ENCODE data around the gene LTBR.
A peak's percentile ranks its signal among the peaks of the same experiment; 100 is the strongest.

Gene LTBR

DNA sequence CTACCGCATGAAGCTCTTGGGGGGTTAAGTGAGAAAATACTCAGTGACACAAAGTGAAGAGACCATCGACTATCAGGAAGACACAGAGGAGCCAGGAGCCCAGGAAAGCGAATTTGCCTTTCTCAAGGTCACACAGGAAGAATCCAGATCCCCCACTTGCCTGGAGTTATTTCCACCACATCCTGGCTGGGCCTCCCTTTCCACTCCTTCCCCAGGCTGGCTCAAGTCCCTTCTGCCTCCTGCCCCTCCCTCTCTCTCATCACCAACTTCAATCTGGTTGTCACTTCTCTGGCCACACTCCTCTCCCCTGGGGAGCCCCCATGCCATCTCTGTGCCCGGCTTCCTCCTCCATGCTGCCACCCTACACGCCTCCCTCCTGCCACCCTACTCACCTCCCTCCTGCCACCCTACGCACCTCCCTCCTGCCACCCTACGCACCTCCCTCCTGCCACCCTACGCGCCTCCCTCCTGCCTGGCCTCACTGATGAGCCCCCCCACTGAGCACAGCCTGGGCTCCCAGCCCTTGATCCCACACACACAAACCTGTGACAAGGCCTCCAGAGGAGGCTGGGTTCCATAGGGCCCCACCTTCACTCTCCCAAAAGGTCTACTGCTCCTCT is 14.9 kb upstream of the LTBR start:
- H3K4me3 ChIP-seq (replicated peaks in 1 of 2; ENCODE audit: low read depth in 2 of 2, low read length in 2 of 2), result no peak overlapping the region
- TF ChIP-seq CTCF (IDR thresholded peaks at IDR 0.05; ENCODE audit: low read depth, low read length), result no peak

DNA sequence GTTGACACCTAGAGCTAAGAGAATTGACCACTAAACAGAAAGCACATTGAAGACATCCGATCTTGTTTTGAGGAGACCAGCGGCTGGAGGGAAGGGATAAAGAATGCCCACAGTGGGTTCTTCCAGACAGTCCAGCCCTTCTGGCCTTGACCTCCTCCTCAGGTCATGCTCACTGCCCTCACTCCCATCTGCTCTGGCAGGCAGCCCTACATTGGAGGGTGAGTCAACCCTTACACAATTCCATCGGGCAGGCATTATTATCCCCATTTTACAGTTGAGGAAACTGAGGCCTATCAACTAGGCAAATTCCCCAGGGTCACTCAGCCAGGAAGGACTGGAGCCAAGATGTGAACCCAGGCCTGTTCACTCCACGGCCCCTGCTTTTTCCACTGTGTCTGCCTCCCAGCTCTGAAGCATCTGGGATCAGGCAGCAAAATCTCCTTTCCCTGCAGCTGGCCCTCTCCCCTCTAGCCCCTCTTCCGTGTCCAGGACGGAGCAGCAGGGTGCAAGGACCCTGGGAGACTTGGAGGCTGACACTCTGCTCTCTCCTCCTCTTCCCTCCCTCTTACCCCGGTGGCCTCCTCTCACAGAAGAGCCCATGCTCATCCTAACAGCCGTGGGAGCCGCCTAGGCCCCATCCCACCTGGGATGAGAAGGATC is 13.9 kb upstream of the LTBR start:
- H3K4me3 ChIP-seq (replicated peaks in 1 of 2; ENCODE audit: low read depth in 2 of 2, low read length in 2 of 2), result no peak overlapping the region
- no peak for TF ChIP-seq CTCF (IDR thresholded peaks at IDR 0.05; ENCODE audit: low read depth, low read length)
- DNase-seq (ENCODE audit: low read depth in 2 of 2), result peak; percentile 42 to 48

More for the DNA sequence above, 14.9 kb upstream of the LTBR start:
- DNase-seq (ENCODE audit: low read depth in 2 of 2), result no peak

- no peak overlapping the region for H3K4me3 ChIP-seq (replicated peaks in 1 of 2; ENCODE audit: low read depth in 2 of 2, low read length in 2 of 2)
- no peak for TF ChIP-seq CTCF (IDR thresholded peaks at IDR 0.05; ENCODE audit: low read depth, low read length)
- no peak for DNase-seq (ENCODE audit: low read depth in 2 of 2)
Measured at GRCh38 chr12:6370576-6370935, 13.4 kb upstream of the LTBR start.

DNA sequence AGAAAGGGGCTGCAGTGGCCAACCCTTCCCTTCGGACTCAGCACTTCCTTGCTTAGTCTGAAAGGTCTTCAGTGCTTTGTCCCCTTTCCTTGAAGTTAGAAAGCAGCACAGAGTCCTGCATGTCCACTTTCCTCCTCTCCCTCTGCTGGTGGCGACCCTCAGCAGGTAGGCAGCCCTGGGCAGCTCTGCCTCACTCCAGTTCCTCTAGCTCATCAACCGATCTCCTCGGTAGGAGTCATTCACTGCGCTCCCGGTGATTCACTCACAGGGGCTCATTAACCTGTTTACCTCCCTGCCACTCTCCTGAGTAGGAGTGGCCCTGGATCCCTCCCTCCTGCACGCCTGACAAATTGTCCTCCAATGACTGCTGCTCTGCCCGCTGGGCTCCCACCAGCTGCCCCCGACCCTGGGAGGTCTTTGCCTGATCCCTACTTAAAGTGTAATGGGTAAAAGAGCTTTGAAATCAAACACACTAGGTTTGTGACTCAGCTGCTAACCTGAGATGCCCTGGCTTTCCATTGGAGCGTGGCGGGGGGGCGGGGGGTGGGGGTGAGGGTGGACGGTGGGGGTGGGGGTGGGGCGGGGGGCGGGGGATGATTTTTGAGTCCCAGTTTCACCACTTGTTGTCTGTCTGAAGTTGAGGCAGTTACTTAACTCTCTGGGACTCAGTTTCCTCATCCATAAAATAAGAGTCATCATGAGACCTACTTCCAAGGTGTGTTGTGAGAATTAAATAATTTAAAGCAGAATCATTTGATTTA is 12.8 kb upstream of the LTBR start:
- peak; percentile 7 for TF ChIP-seq CTCF (IDR thresholded peaks at IDR 0.05; ENCODE audit: low read depth, low read length)
- DNase-seq (ENCODE audit: low read depth in 2 of 2), result peak; percentile 46 to 49

GRCh38 chr12:6372403-6373003 is 11.5 kb upstream of the LTBR start:
- no peak for TF ChIP-seq CTCF (IDR thresholded peaks at IDR 0.05; ENCODE audit: low read depth, low read length)
- no peak overlapping the region for H3K4me3 ChIP-seq (replicated peaks in 1 of 2; ENCODE audit: low read depth in 2 of 2, low read length in 2 of 2)
- peak; percentile 82 to 90 for DNase-seq (ENCODE audit: low read depth in 2 of 2)

More for the DNA sequence above, 12.8 kb upstream of the LTBR start:
- no peak overlapping the region for H3K4me3 ChIP-seq (replicated peaks in 1 of 2; ENCODE audit: low read depth in 2 of 2, low read length in 2 of 2)

GRCh38 chr12:6373022-6373787 is 10.8 kb upstream of the LTBR start:
- no peak for TF ChIP-seq CTCF (IDR thresholded peaks at IDR 0.05; ENCODE audit: low read depth, low read length)
- no peak for DNase-seq (ENCODE audit: low read depth in 2 of 2)
- H3K4me3 ChIP-seq (replicated peaks in 1 of 2; ENCODE audit: low read depth in 2 of 2, low read length in 2 of 2), result no peak overlapping the region
